GM12878 (cell line): ENCODE results near the gene CREBRF. TPM values are rescaled to one million over a fixed set of nuclear protein-coding genes. Genes with fewer than 3 reads are reported as not detected.
"Not testable (repeated sequence)": the region's sequence is repeated elsewhere in the genome, so short reads cannot be mapped to it uniquely, and the experiment has no call there.

ENCODE experiments used
- ATAC-seq: fragments of 200-7000 bp; cut with Tn5 transposase; 3 replicates; pipeline ENCODE4 v1.9.1; 2020; ENCODE audit warnings: mild to moderate bottlenecking, moderate library complexity
- BruUV-seq: library from RNA; stranded (reverse); fragments of 400-500 nt; replicated peaks from 2 replicates; lab custom pipeline; 2021; lab: Mats Ljungman, UMichigan
- CTCF ChIA-PET: fragments of 300-600 bp; sonication (Branson Sonifier 250); formaldehyde crosslinking; extraction: SDS; loops from one replicate; lab custom pipeline; 2021; ENCODE audit warnings: inconsistent platforms; lab: Yijun Ruan, JAX
- POLR2A ChIA-PET: fragments of 350-600 bp; formaldehyde crosslinking; extraction: SDS; loops from one replicate; lab custom pipeline; 2021; ENCODE audit warnings: inconsistent platforms; lab: Charles Lee
- RAD21 ChIA-PET: fragments of 300-600 bp; sonication (Branson Sonifier 250); formaldehyde crosslinking; loops from one replicate; lab custom pipeline; 2023; ENCODE audit warnings: antibody characterized with exemption; ENCODE audit not compliant: unreplicated experiment; lab: Charles Lee
- SMC1A ChIA-PET: fragments of 300-600 bp; sonication (Branson Sonifier 250); formaldehyde crosslinking; loops from one replicate; lab custom pipeline; 2023; ENCODE audit not compliant: unreplicated experiment, uncharacterized antibody; lab: Charles Lee
- DNase-seq: peaks from one replicate; pipeline ENCODE4 v3.0.0-alpha.2; 2011; ENCODE audit warnings: low read depth, low spot score
- FAIRE-seq: peaks from 3 replicates; lab custom pipeline; 2011; peaks lifted over from hg19 to GRCh38; lab: Jason Lieb, UNC
- H2AFZ ChIP-seq: 2 replicates; pipeline ENCODE4 v1.6.0; 2011; ENCODE audit warnings: low read depth, low read length, control low read depth; ENCODE audit not compliant: control insufficient read depth
- H3K27ac ChIP-seq: 2 replicates; pipeline ENCODE4 v1.5.1; 2011; ENCODE audit warnings: control low read depth; ENCODE audit not compliant: control insufficient read depth, insufficient read depth
- H3K27me3 ChIP-seq, 2 experiments: replicated peaks in 1 of 2; 2 replicates each; pipeline versions ENCODE4 v1.6.0 to v1.6.1; 2011; ENCODE audit warnings: low read length in 1 of 2; ENCODE audit not compliant: control insufficient read depth in 2 of 2, insufficient read depth in 2 of 2
- H3K36me3 ChIP-seq, 2 experiments: 2 replicates each; pipeline ENCODE4 v1.5.1; 2011; ENCODE audit warnings: low read length in 1 of 2; ENCODE audit not compliant: control insufficient read depth in 2 of 2, insufficient read depth in 2 of 2
- H3K4me1 ChIP-seq: 2 replicates; pipeline ENCODE4 v1.6.1; 2011; ENCODE audit warnings: mild to moderate bottlenecking, low read length, moderate library complexity, mixed read lengths; ENCODE audit not compliant: control insufficient read depth, insufficient read depth
- H3K4me2 ChIP-seq: 2 replicates; pipeline ENCODE4 v1.6.0; 2011; ENCODE audit warnings: control low read depth; ENCODE audit not compliant: control insufficient read depth, insufficient read depth
- H3K4me3 ChIP-seq: fragments of 200-600 bp; sonication (generic); 2 replicates; pipeline ENCODE4 v1.5.1; 2016
- H3K79me2 ChIP-seq: 2 replicates; pipeline ENCODE4 v1.6.0; 2011; ENCODE audit warnings: low read length; ENCODE audit not compliant: control insufficient read depth, insufficient read depth
- H3K9ac ChIP-seq: 2 replicates; pipeline ENCODE4 v1.8.0; 2011; ENCODE audit warnings: low read length, control low read depth, mixed read lengths; ENCODE audit not compliant: control insufficient read depth, insufficient read depth
- H3K9me3 ChIP-seq: replicated peaks from 3 replicates; pipeline ENCODE4 v1.5.1; 2011; ENCODE audit warnings: mild to moderate bottlenecking, low read length; ENCODE audit not compliant: control insufficient read depth, insufficient read depth
- H4K20me1 ChIP-seq: 2 replicates; pipeline ENCODE4 v1.6.0; 2011; ENCODE audit not compliant: control insufficient read depth, insufficient read depth
- BACH1 ChIP-seq: fragments of 450-650 bp; IDR thresholded peaks from 2 replicates; pipeline ENCODE4 v1.6.1; 2017; ENCODE audit warnings: mild to moderate bottlenecking, borderline replicate concordance
- DPF2 ChIP-seq: fragments of 450-650 bp; IDR thresholded peaks from 2 replicates; pipeline ENCODE4 v1.6.1; 2017; ENCODE audit warnings: mild to moderate bottlenecking
- JUNB ChIP-seq: IDR thresholded peaks from 2 replicates; pipeline ENCODE4 v1.6.1; 2016; ENCODE audit warnings: antibody characterized with exemption, mild to moderate bottlenecking
- PRDM15 ChIP-seq: fragments of 450-650 bp; formaldehyde crosslinking; IDR thresholded peaks from 2 replicates; pipeline ENCODE4 v1.4.0; 2020; ENCODE audit warnings: mild to moderate bottlenecking, moderate library complexity
- SRF ChIP-seq, 2 experiments: IDR thresholded peaks; 2 replicates each; pipeline ENCODE4 v1.6.1; 2011; ENCODE audit warnings: low read depth in 2 of 2, low read length in 2 of 2, mild to moderate bottlenecking in 1 of 2, moderate library complexity in 1 of 2
- ZNF687 ChIP-seq: fragments of 450-650 bp; IDR thresholded peaks from 2 replicates; pipeline ENCODE4 v1.6.1; 2017; ENCODE audit warnings: mild to moderate bottlenecking, moderate library complexity
- WGBS: methylation state at CpG from one replicate; pipeline ENCODE4 v1.1.6; 2016; ENCODE audit warnings: low lambda C conversion rate; ENCODE audit not compliant: insufficient replicate concordance, insufficient coverage; ENCODE audit errors: missing lambda C conversion rate; 5-methylcytosine and 5-hydroxymethylcytosine counted together
- in situ Hi-C: fragments of 300-500 bp; cut with MboI; formaldehyde crosslinking; loops from 9 replicates; pipeline ENCODE4 v1.14.3; 2018; ENCODE audit warnings: mixed read lengths
- intact Hi-C: fragments of 100-400 bp; cut with micrococcal nuclease; formaldehyde crosslinking; loops from one replicate; pipeline ENCODE4 v1.14.2; 2022; ENCODE audit not compliant: unreplicated experiment
- polyA plus RNA-seq, 11 experiments: library from polyadenylated mRNA; depleted of rRNA in 4 of 11; unstranded in 6 of 11; stranded (reverse) in 5 of 11; fragments of >200 nt; fragmentation: Nextera tagmentation in 4 of 11; fragmentation: Illumina TruSeq in 1 of 11; extraction: Ambion mirVana in 4 of 11; extraction: Trizol in 1 of 11; gene quantifications; 1 replicate in 1 of 11; 2 replicates in 10 of 11; pipeline versions ENCODE4 v1.2.1 to v1.2.3, GENCODE V29; 2011 to 2016; ENCODE audit warnings: inconsistent platforms in 2 of 11, missing spikeins in 2 of 11, low read depth in 1 of 11
- total RNA-seq, 4 experiments: library from RNA; depleted of rRNA in 3 of 4; stranded (reverse); fragments of >200 nt in 3 of 4; fragmentation: Illumina TruSeq in 1 of 4; extraction: Trizol in 1 of 4; gene quantifications; 2 replicates each; pipeline versions ENCODE4 v1.2.1 to v1.2.3, GENCODE V29; 2013 to 2021

Gene CREBRF
- total and polyA plus RNA-seq, 10 of the 15 experiments (the other 5 are each of a cell fraction or from before 2014, with no cell fraction given): 1.2 to 12.7 (median 3.9) TPM

GRCh38 chr5:173032096-173032495, 24.1 kb upstream of the CREBRF start:
- H3K27ac ChIP-seq, ATAC-seq, H2AFZ ChIP-seq, H4K20me1 ChIP-seq, H3K27me3 ChIP-seq, in situ Hi-C loops, H3K9me3 ChIP-seq, RAD21 ChIA-PET, H3K9ac ChIP-seq, FAIRE-seq, intact Hi-C loops, DNase-seq, BruUV-seq, H3K4me3 ChIP-seq, H3K4me2 ChIP-seq: not testable (repeated sequence)
- Histone ChIP-seq H3K36me3 (peaks cover 0 to 23% of the 10 kb centered on the region in 2 experiments), H3K79me2 (peaks cover 37% of the 10 kb centered on the region), H3K4me1 (peaks cover 26% of the 10 kb centered on the region)
- ChIA-PET SMC1A (interaction anchor here (0.8 kb wide), 1 partner anchor 41 kb away, joined by 3 read pairs; no protein-coding TSS in a partner anchor), POLR2A (interaction anchor here (0.7 to 2.1 kb wide), 2 partner anchors 25 to 30 kb away, joined by 3 to 11 read pairs; no protein-coding TSS in a partner anchor), CTCF (interaction anchor here (0.6 to 1.4 kb wide), 2 partner anchors 30 to 112 kb away, joined by 3 to 4 read pairs; partner anchors contain the start of gene BNIP1)
- WGBS: 100% methylated on average over 3 of the region's 3 CpGs

GRCh38 chr5:173032730-173033129, 23.4 kb upstream of the CREBRF start:
- ChIA-PET SMC1A (interaction anchor here (0.8 kb wide), 1 partner anchor 42 kb away, joined by 3 read pairs; no protein-coding TSS in a partner anchor), POLR2A (interaction anchor here (0.7 to 2.1 kb wide), 3 partner anchors 17 to 29 kb away, joined by 3 to 11 read pairs (median 3); no protein-coding TSS in a partner anchor), RAD21 (interaction anchor here (1.3 kb wide), 1 partner anchor 49 kb away, joined by 4 read pairs; the partner anchor contains the start of gene ATP6V0E1), CTCF (interaction anchor here (1.4 to 4.1 kb wide), 2 partner anchors 49 to 112 kb away, joined by 4 to 33 read pairs; partner anchors contain the start of genes ATP6V0E1 and BNIP1)
- peaks cover 29% of the 10 kb centered on the region for H3K4me1 ChIP-seq
- H3K36me3 ChIP-seq: peaks cover 0 to 20% of the 10 kb centered on the region in 2 experiments
- no peak overlapping the region for H3K9ac ChIP-seq
- no peak for DNase-seq
- BruUV-seq: no TSS peak
- ATAC-seq: no peak
- H3K27ac ChIP-seq: no peak overlapping the region
- no peaks in the 10 kb centered on the region for H3K27me3 ChIP-seq
- no peak overlapping the region for H3K4me2 ChIP-seq
- 98% methylated on average over 3 of the region's 3 CpGs for WGBS
- H3K79me2 ChIP-seq: peaks cover 36% of the 10 kb centered on the region
- H4K20me1 ChIP-seq: 0 out of 2 replicates have a peak, but pooled peaks cover 3% of the 10 kb centered on the region
- in situ Hi-C loops: no loop called here
- intact Hi-C loops: no loop called here
- H3K4me3 ChIP-seq: no peak overlapping the region
- H2AFZ ChIP-seq: no peak overlapping the region
- no peaks in the 10 kb centered on the region for H3K9me3 ChIP-seq
- FAIRE-seq: no peak
- TF ChIP-seq PRDM15 (CRISPR knock-in tag) (no peak), JUNB (no peak), ZNF687 (no peak), SRF (IDR thresholded peaks at IDR 0.05; ENCODE audit: low read depth in 2 of 2, low read length in 2 of 2) (no peak), BACH1 (no peak), DPF2 (no peak)
